ENCODE results near the gene RUNDC1.

Gene RUNDC1

GRCh38 chr17:43016216-43016615 is 35.9 kb downstream of the RUNDC1 start:
- H3K4me3 ChIP-seq (ENCODE audit: low read depth, low read length) = no peak overlapping the region
- TF ChIP-seq CTCF (IDR thresholded peaks at IDR 0.05; ENCODE audit: low read depth, low read length) = no peak

DNA sequence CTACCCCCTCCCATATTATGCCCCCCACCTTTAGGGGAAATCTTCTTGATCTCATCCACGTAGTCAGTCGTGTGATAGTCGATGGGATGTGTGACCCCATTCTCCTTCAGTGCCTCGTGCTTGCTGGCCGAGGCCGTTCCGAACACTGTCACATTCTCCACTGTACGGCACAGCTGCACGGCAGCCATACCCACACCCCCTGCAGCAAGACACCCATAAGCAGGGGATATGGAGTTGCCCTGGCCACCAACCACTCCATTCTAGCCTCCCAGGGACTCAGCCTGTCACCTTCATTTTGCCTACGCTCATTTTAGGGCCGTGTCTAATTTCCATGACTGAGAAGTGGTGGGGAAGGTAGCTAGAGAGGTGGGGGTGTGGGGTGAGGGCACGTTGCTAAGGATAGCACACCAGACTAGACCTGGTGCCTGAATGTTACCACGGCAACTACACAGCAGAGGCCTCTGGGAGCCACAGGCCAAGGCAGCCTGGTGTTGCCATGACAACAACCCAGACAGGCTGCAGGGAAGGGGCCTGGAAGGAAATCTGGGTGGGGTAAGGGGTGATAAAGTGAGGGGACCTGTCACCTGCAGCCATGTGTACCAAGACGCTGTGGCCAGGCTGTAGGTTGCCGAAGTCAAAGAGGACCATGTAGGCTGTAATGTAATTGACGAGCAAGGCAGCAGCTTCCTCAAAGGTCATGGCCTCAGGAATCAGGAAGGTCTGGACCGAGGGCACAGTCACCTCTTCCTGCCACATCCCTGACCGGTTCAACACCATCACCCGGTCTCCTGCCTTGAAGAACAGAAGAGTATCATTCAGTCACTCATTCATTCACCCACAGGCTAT is 37.9 kb downstream of the RUNDC1 start:
- no peak overlapping the region for H3K4me3 ChIP-seq (ENCODE audit: low read depth, low read length)
- TF ChIP-seq CTCF (IDR thresholded peaks at IDR 0.05; ENCODE audit: low read depth, low read length) = no peak

- no peak overlapping the region for H3K4me3 ChIP-seq (ENCODE audit: low read depth, low read length)
- no peak for TF ChIP-seq CTCF (IDR thresholded peaks at IDR 0.05; ENCODE audit: low read depth, low read length)
Measured at GRCh38 chr17:43018932-43019331, 38.6 kb downstream of the RUNDC1 start.

GRCh38 chr17:43019418-43019817 is 39.1 kb downstream of the RUNDC1 start:
- H3K4me3 ChIP-seq (ENCODE audit: low read depth, low read length) = no peak overlapping the region
- no peak for TF ChIP-seq CTCF (IDR thresholded peaks at IDR 0.05; ENCODE audit: low read depth, low read length)

GRCh38 chr17:43020030-43020621 is 39.8 kb downstream of the RUNDC1 start:
- H3K4me3 ChIP-seq (ENCODE audit: low read depth, low read length) = no peak overlapping the region
- no peak for TF ChIP-seq CTCF (IDR thresholded peaks at IDR 0.05; ENCODE audit: low read depth, low read length)

GRCh38 chr17:43020789-43021740 is 40.7 kb downstream of the RUNDC1 start:
- TF ChIP-seq CTCF (IDR thresholded peaks at IDR 0.05; ENCODE audit: low read depth, low read length) = no peak
- H3K4me3 ChIP-seq (ENCODE audit: low read depth, low read length) = peak overlapping the region; percentile 97

Data from WI38 (cell line).